ENCODE measurements around the gene PRKCB.

Gene PRKCB

GRCh38 chr16:23835390-23836077, at the start of gene PRKCB:
Gene PRKCB (plus strand): TSS chr16:23835983.
- DNase-seq = peak; percentile 14

- no peak for DNase-seq
Observed at GRCh38 chr16:23786964-23787561, 48.7 kb upstream of the PRKCB start.

GRCh38 chr16:23788685-23789084, 47.1 kb upstream of the PRKCB start:
- no peak for DNase-seq

- no peak for DNase-seq
Observed at GRCh38 chr16:23795378-23795777, 40.4 kb upstream of the PRKCB start.

- no peak for DNase-seq
Observed at GRCh38 chr16:23796941-23797340, 38.8 kb upstream of the PRKCB start.

GRCh38 chr16:23801378-23801777, 34.4 kb upstream of the PRKCB start:
- peak; percentile 47 for DNase-seq

- no peak for DNase-seq
Observed at GRCh38 chr16:23802776-23803175, 33.0 kb upstream of the PRKCB start.

GRCh38 chr16:23803591-23804123, 32.1 kb upstream of the PRKCB start:
- DNase-seq = no peak

GRCh38 chr16:23807028-23807427, 28.8 kb upstream of the PRKCB start:
- DNase-seq = no peak

- DNase-seq = no peak
Observed at GRCh38 chr16:23821467-23821866, 14.3 kb upstream of the PRKCB start.

- no peak for DNase-seq
Observed at GRCh38 chr16:23821875-23822688, 13.7 kb upstream of the PRKCB start.

- no peak for DNase-seq
Observed at GRCh38 chr16:23823475-23824384, 12.1 kb upstream of the PRKCB start.

- DNase-seq = no peak
Observed at GRCh38 chr16:23824909-23825308, 10.9 kb upstream of the PRKCB start.

GRCh38 chr16:23826528-23827045, 9.2 kb upstream of the PRKCB start:
- no peak for DNase-seq

- DNase-seq = no peak
Observed at GRCh38 chr16:23827057-23827456, 8.7 kb upstream of the PRKCB start.

GRCh38 chr16:23829454-23829853, 6.3 kb upstream of the PRKCB start:
- no peak for DNase-seq

- no peak for DNase-seq
Observed at GRCh38 chr16:23830276-23830675, 5.5 kb upstream of the PRKCB start.

- no peak for DNase-seq
Observed at GRCh38 chr16:23832882-23833281, 2.9 kb upstream of the PRKCB start.

- DNase-seq = no peak
Observed at GRCh38 chr16:23833504-23833903, 2.3 kb upstream of the PRKCB start.

- DNase-seq = no peak
Observed at GRCh38 chr16:23833960-23834685, 1.7 kb upstream of the PRKCB start.

- DNase-seq = no peak
Observed at GRCh38 chr16:23836078-23836403, 258 bp downstream of the PRKCB start.
